HepG2 (cell line): ENCODE data around the gene CDCA4. TPM values are rescaled to one million over a fixed set of nuclear protein-coding genes. Genes with fewer than 3 reads are reported as not detected.

ENCODE experiments used
- FOXA3 ChIP-seq: IDR thresholded peaks from 2 replicates; pipeline ENCODE4 v1.6.1; 2016; ENCODE audit warnings: missing genetic modification reagents, missing compliant biosample characterization
- FOXC1 ChIP-seq: sonication (generic); formaldehyde crosslinking; IDR thresholded peaks from 2 replicates; pipeline ENCODE4 v1.8.0; 2022; ENCODE audit warnings: mild to moderate bottlenecking, missing genetic modification reagents, borderline replicate concordance
- GATAD1 ChIP-seq: IDR thresholded peaks from 2 replicates; pipeline ENCODE4 v1.6.1; 2016; ENCODE audit warnings: missing genetic modification reagents, missing compliant biosample characterization
- KDM6A ChIP-seq: IDR thresholded peaks from 2 replicates; pipeline ENCODE4 v1.6.1; 2016; ENCODE audit warnings: low read depth
- NFRKB ChIP-seq: fragments of 450-650 bp; IDR thresholded peaks from 2 replicates; pipeline ENCODE4 v1.6.1; 2017
- PHF20 ChIP-seq: sonication (generic); formaldehyde crosslinking; IDR thresholded peaks from 2 replicates; pipeline ENCODE4 v1.5.0; 2020; ENCODE audit warnings: mild to moderate bottlenecking, missing genetic modification reagents
- POGZ ChIP-seq: sonication (generic); formaldehyde crosslinking; IDR thresholded peaks from 2 replicates; pipeline ENCODE4 v1.4.0; 2020; ENCODE audit warnings: mild to moderate bottlenecking, missing genetic modification reagents
- RARA ChIP-seq: IDR thresholded peaks from 2 replicates; pipeline ENCODE4 v1.6.1; 2016; ENCODE audit warnings: missing genetic modification reagents, missing compliant biosample characterization
- SETDB1 ChIP-seq: sonication (generic); formaldehyde crosslinking; IDR thresholded peaks from 2 replicates; pipeline ENCODE4 v1.5.1; 2020; ENCODE audit warnings: missing genetic modification reagents, mild to moderate bottlenecking, borderline replicate concordance
- SMAD3 ChIP-seq: sonication (generic); formaldehyde crosslinking; IDR thresholded peaks from 2 replicates; pipeline ENCODE4 v1.4.0; 2020; ENCODE audit warnings: missing genetic modification reagents
- TBP ChIP-seq: sonication (generic); formaldehyde crosslinking; IDR thresholded peaks from 2 replicates; pipeline ENCODE4 v1.5.0; 2020; ENCODE audit warnings: missing genetic modification reagents
- TEAD2 ChIP-seq: sonication (generic); formaldehyde crosslinking; IDR thresholded peaks from 2 replicates; pipeline ENCODE4 v1.9.0; 2021; ENCODE audit warnings: missing genetic modification reagents
- TOPORS ChIP-seq: sonication (generic); formaldehyde crosslinking; IDR thresholded peaks from 2 replicates; pipeline ENCODE4 v1.8.0; 2023; ENCODE audit warnings: mild to moderate bottlenecking, missing genetic modification reagents
- ZFP37 ChIP-seq: sonication (generic); formaldehyde crosslinking; IDR thresholded peaks from 2 replicates; pipeline ENCODE4 v1.4.0; 2020; ENCODE audit warnings: missing genetic modification reagents, borderline replicate concordance
- ZNF251 ChIP-seq: sonication (generic); formaldehyde crosslinking; IDR thresholded peaks from 2 replicates; pipeline ENCODE4 v1.9.0; 2021; ENCODE audit warnings: mild to moderate bottlenecking, missing genetic modification reagents
- polyA plus RNA-seq, 8 experiments: library from polyadenylated mRNA; depleted of rRNA in 3 of 8; stranded (reverse) in 7 of 8; unstranded in 1 of 8; fragments of >200 nt; fragmentation: Illumina TruSeq in 4 of 8; extraction: Trizol in 4 of 8; gene quantifications; 2 replicates each; pipeline versions ENCODE4 v1.2.1 to v1.2.3, GENCODE V29; 2011 to 2016; ENCODE audit warnings: low read depth in 4 of 8, missing spikeins in 1 of 8, mixed read lengths in 1 of 8; ENCODE audit not compliant: insufficient read depth in 1 of 8
- total RNA-seq, 5 experiments: library from RNA; depleted of rRNA; stranded (reverse); fragments of >200 nt; fragmentation: Illumina TruSeq; extraction: Trizol; gene quantifications; 2 replicates each; pipeline ENCODE4 v1.2.3, GENCODE V29; 2016; ENCODE audit warnings: low read depth in 1 of 5
- TF ChIP-seq, protein P1 (sequence below): sonication (generic); formaldehyde crosslinking; IDR thresholded peaks from 2 replicates; pipeline ENCODE4 v1.5.0; 2020; ENCODE audit warnings: mild to moderate bottlenecking, missing genetic modification reagents
- TF ChIP-seq, protein P2 (sequence below): sonication (generic); formaldehyde crosslinking; IDR thresholded peaks from 2 replicates; pipeline ENCODE4 v1.4.0; 2020; ENCODE audit warnings: missing genetic modification reagents, borderline replicate concordance
- TF ChIP-seq, protein P3 (sequence below): sonication (generic); formaldehyde crosslinking; IDR thresholded peaks from 2 replicates; pipeline ENCODE4 v1.8.0; 2022; ENCODE audit warnings: low read depth, missing genetic modification reagents
- TF ChIP-seq, protein P4 (sequence below): sonication (generic); formaldehyde crosslinking; IDR thresholded peaks from 2 replicates; pipeline ENCODE4 v1.4.0; 2020; ENCODE audit warnings: missing genetic modification reagents, mild to moderate bottlenecking, borderline replicate concordance
- TF ChIP-seq, protein P5 (sequence below): sonication (generic); formaldehyde crosslinking; IDR thresholded peaks from 2 replicates; pipeline ENCODE4 v1.4.0; 2020; ENCODE audit warnings: mild to moderate bottlenecking, missing genetic modification reagents

Gene CDCA4
- total and polyA plus RNA-seq, 2 of the 13 experiments (the other 11 are each of a cell fraction or from before 2014, with no cell fraction given): 19.7 to 43.1 TPM

DNA sequence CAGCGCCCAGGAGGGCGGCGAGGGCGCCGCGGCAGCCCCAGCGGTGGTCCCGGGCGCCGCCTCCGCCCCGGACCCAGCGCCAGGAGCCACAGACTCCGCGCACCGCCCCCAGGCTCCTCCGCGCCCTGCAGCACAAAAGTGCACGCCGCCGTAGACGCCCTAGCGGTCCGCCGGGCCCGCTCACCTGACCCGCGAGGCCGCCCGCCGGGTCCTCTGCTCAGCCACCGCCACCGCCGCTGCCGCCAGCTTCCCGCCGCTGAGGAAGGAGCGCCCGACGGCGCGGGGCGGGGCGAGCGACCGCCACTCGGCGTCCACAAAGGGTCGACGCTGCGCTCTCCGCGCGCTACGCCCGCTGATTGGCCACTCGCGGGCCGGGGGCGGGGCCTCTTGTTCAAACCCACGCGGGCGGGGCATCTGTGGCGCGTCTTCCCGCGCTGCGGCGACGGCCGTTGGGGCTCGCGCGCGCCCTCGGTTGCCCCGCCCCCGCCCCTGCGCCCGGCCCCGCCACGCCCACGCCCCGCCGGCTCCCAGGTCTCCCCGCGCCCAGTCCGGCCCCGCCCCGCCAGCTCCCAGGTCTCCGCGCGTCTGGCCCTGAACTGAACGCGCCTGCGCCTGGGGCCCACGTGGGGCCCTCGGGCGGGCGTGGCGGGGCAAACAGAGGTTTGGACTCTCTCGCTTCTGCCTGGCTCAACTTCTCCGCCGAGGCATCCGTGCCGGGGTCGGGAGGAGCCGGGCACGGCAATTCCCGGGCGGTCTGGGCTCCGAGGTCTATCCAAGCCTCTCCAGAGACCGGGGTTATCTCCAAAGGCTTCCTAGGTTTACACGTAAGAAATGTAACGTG is at the start of gene CDCA4 (continued):
- TF ChIP-seq NFRKB (no peak), ZNF251 (no peak), RARA (CRISPR knock-in tag) (no peak), GATAD1 (CRISPR knock-in tag) (peak; percentile 81), SMAD3 (CRISPR knock-in tag) (no peak), ZFP37 (CRISPR knock-in tag) (no peak), TBP (CRISPR knock-in tag) (0 out of 2 replicates have a peak, but pooled peaks have one; percentile 8), FOXA3 (CRISPR knock-in tag) (no peak; the same call in 1 of the 2 replicates), KDM6A (CRISPR knock-in tag) (no peak), FOXC1 (CRISPR knock-in tag) (0 out of 2 replicates have a peak, but pooled peaks have one; percentile 8), SETDB1 (CRISPR knock-in tag) (no peak), PHF20 (peak; percentile 55; the same call in 1 of the 2 replicates), TEAD2 (CRISPR knock-in tag) (no peak), POGZ (CRISPR knock-in tag) (no peak), TOPORS (CRISPR knock-in tag) (peak; percentile 63)
- TF ChIP-seq, protein P1, sequence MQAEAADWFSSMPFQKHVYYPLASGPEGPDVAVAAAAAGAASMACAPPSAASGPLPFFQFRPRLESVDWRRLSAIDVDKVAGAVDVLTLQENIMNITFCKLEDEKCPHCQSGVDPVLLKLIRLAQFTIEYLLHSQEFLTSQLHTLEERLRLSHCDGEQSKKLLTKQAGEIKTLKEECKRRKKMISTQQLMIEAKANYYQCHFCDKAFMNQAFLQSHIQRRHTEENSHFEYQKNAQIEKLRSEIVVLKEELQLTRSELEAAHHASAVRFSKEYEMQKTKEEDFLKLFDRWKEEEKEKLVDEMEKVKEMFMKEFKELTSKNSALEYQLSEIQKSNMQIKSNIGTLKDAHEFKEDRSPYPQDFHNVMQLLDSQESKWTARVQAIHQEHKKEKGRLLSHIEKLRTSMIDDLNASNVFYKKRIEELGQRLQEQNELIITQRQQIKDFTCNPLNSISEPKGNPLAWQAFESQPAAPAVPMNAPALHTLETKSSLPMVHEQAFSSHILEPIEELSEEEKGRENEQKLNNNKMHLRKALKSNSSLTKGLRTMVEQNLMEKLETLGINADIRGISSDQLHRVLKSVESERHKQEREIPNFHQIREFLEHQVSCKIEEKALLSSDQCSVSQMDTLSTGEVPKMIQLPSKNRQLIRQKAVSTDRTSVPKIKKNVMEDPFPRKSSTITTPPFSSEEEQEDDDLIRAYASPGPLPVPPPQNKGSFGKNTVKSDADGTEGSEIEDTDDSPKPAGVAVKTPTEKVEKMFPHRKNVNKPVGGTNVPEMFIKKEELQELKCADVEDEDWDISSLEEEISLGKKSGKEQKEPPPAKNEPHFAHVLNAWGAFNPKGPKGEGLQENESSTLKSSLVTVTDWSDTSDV (CRISPR knock-in tag): 0 out of 2 replicates have a peak, but pooled peaks have one; percentile 25
- TF ChIP-seq, protein P2, sequence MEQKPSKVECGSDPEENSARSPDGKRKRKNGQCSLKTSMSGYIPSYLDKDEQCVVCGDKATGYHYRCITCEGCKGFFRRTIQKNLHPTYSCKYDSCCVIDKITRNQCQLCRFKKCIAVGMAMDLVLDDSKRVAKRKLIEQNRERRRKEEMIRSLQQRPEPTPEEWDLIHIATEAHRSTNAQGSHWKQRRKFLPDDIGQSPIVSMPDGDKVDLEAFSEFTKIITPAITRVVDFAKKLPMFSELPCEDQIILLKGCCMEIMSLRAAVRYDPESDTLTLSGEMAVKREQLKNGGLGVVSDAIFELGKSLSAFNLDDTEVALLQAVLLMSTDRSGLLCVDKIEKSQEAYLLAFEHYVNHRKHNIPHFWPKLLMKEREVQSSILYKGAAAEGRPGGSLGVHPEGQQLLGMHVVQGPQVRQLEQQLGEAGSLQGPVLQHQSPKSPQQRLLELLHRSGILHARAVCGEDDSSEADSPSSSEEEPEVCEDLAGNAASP (CRISPR knock-in tag): no peak; the same call in 1 of the 2 replicates
- TF ChIP-seq, protein P3, sequence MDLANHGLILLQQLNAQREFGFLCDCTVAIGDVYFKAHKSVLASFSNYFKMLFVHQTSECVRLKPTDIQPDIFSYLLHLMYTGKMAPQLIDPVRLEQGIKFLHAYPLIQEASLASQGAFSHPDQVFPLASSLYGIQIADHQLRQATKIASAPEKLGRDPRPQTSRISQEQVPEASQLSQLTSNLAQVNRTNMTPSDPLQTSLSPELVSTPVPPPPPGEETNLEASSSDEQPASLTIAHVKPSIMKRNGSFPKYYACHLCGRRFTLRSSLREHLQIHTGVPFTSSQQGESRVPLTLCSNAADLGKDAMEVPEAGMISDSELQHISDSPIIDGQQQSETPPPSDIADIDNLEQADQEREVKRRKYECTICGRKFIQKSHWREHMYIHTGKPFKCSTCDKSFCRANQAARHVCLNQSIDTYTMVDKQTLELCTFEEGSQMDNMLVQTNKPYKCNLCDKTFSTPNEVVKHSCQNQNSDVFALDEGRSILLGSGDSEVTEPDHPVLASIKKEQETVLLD (CRISPR knock-in tag): peak; percentile 73; the same call in 1 of the 2 replicates
- TF ChIP-seq, protein P4, sequence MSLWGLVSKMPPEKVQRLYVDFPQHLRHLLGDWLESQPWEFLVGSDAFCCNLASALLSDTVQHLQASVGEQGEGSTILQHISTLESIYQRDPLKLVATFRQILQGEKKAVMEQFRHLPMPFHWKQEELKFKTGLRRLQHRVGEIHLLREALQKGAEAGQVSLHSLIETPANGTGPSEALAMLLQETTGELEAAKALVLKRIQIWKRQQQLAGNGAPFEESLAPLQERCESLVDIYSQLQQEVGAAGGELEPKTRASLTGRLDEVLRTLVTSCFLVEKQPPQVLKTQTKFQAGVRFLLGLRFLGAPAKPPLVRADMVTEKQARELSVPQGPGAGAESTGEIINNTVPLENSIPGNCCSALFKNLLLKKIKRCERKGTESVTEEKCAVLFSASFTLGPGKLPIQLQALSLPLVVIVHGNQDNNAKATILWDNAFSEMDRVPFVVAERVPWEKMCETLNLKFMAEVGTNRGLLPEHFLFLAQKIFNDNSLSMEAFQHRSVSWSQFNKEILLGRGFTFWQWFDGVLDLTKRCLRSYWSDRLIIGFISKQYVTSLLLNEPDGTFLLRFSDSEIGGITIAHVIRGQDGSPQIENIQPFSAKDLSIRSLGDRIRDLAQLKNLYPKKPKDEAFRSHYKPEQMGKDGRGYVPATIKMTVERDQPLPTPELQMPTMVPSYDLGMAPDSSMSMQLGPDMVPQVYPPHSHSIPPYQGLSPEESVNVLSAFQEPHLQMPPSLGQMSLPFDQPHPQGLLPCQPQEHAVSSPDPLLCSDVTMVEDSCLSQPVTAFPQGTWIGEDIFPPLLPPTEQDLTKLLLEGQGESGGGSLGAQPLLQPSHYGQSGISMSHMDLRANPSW (CRISPR knock-in tag): no peak
- TF ChIP-seq, protein P5, sequence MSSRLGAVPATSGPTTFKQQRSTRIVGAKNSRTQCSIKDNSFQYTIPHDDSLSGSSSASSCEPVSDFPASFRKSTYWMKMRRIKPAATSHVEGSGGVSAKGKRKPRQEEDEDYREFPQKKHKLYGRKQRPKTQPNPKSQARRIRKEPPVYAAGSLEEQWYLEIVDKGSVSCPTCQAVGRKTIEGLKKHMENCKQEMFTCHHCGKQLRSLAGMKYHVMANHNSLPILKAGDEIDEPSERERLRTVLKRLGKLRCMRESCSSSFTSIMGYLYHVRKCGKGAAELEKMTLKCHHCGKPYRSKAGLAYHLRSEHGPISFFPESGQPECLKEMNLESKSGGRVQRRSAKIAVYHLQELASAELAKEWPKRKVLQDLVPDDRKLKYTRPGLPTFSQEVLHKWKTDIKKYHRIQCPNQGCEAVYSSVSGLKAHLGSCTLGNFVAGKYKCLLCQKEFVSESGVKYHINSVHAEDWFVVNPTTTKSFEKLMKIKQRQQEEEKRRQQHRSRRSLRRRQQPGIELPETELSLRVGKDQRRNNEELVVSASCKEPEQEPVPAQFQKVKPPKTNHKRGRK: no peak
